H1 (cell line): ENCODE measurements around the gene ASCL2. TPM values are rescaled to one million over a fixed set of nuclear protein-coding genes. Genes with fewer than 3 reads are reported as not detected.

Source experiments
- CTCF ChIA-PET: fragments of 300-600 bp; sonication (Branson Sonifier 250); formaldehyde crosslinking; loops from one replicate; lab custom pipeline; 2021; ENCODE audit not compliant: partially characterized antibody; lab: Charles Lee
- POLR2A ChIA-PET: fragments of 300-600 bp; sonication (Branson Sonifier 250); formaldehyde crosslinking; loops from one replicate; lab custom pipeline; 2021; ENCODE audit warnings: inconsistent platforms; ENCODE audit not compliant: partially characterized antibody; lab: Charles Lee
- DNase-seq, 2 experiments: peaks; one replicate each; pipeline versions ENCODE4 v3.0.0 to v3.0.0-alpha.2; 2010 to 2022; ENCODE audit warnings: low spot score in 2 of 2, low read depth in 1 of 2, mixed read lengths in 1 of 2
- FAIRE-seq: peaks from 2 replicates; lab custom pipeline; 2011; peaks lifted over from hg19 to GRCh38; lab: Jason Lieb, UNC
- H2AFZ ChIP-seq: 2 replicates; pipeline ENCODE4 v1.8.1; 2012; ENCODE audit warnings: low read length, inconsistent platforms
- H2AK5ac ChIP-seq: 2 replicates; pipeline ENCODE4 v1.6.1; 2013; ENCODE audit warnings: low read depth, low read length
- H2BK120ac ChIP-seq: replicated peaks from 2 replicates; pipeline ENCODE3; 2013; ENCODE audit warnings: low read depth, low read length, inconsistent platforms
- H2BK12ac ChIP-seq: 2 replicates; pipeline ENCODE4 v1.6.1; 2013; ENCODE audit warnings: low read depth, low read length
- H2BK15ac ChIP-seq: 2 replicates; pipeline ENCODE4 v1.6.1; 2013; ENCODE audit warnings: low read length
- H2BK20ac ChIP-seq: 2 replicates; pipeline ENCODE4 v1.6.1; 2013; ENCODE audit warnings: low read length
- H2BK5ac ChIP-seq: 2 replicates; pipeline ENCODE4 v1.6.1; 2013; ENCODE audit warnings: low read depth, low read length
- H3K14ac ChIP-seq: 2 replicates; pipeline ENCODE4 v1.6.1; 2013; ENCODE audit warnings: inconsistent platforms; ENCODE audit not compliant: insufficient read length
- H3K18ac ChIP-seq: 2 replicates; pipeline ENCODE4 v1.6.1; 2013; ENCODE audit warnings: low read length; ENCODE audit errors: extremely low read depth
- H3K23ac ChIP-seq: 2 replicates; pipeline ENCODE4 v1.6.1; 2013; ENCODE audit warnings: inconsistent platforms; ENCODE audit not compliant: insufficient read length
- H3K23me2 ChIP-seq: 2 replicates; pipeline ENCODE4 v1.6.1; 2013; ENCODE audit warnings: low read depth, low read length
- H3K27ac ChIP-seq: 2 replicates; pipeline ENCODE4 v1.6.1; 2011; ENCODE audit warnings: low read depth, low read length, inconsistent platforms
- H3K27me3 ChIP-seq, 4 experiments: replicated peaks in 1 of 4; 1 replicate in 1 of 4; 2 replicates in 3 of 4; pipeline versions ENCODE4 v1.6.1 to v1.8.1; 2011 to 2013; ENCODE audit warnings: low read length in 3 of 4, mild to moderate bottlenecking in 3 of 4, inconsistent platforms in 2 of 4, mixed read lengths in 2 of 4, moderate library complexity in 1 of 4; ENCODE audit not compliant: control insufficient read depth in 3 of 4, insufficient read depth in 3 of 4; ENCODE audit errors: extremely low read depth in 1 of 4
- H3K36me3 ChIP-seq, 4 experiments: 2 replicates each; pipeline versions ENCODE4 v1.6.1 to v1.8.1; 2011 to 2013; ENCODE audit warnings: mild to moderate bottlenecking in 4 of 4, low read length in 3 of 4, moderate library complexity in 2 of 4, control low read depth in 1 of 4, inconsistent platforms in 1 of 4; ENCODE audit not compliant: insufficient read depth in 4 of 4, control insufficient read depth in 2 of 4
- H3K4ac ChIP-seq: replicated peaks from 2 replicates; pipeline ENCODE3; 2013; ENCODE audit warnings: low read length, low read depth, mixed read lengths, inconsistent platforms; ENCODE audit not compliant: insufficient read length
- H3K4me1 ChIP-seq, 4 experiments: replicated peaks in 1 of 4; 1 replicate in 1 of 4; 2 replicates in 3 of 4; pipeline versions ENCODE4 v1.6.1 to v1.8.1; 2011 to 2013; ENCODE audit warnings: low read length in 3 of 4, inconsistent platforms in 2 of 4, mixed read lengths in 1 of 4; ENCODE audit not compliant: insufficient read depth in 4 of 4, control insufficient read depth in 3 of 4
- H3K4me2 ChIP-seq, 2 experiments: 2 replicates each; pipeline versions ENCODE4 v1.6.1 to v1.8.1; 2011 to 2013; ENCODE audit warnings: low read depth in 2 of 2, low read length in 2 of 2, control low read depth in 1 of 2, inconsistent platforms in 1 of 2, mild to moderate bottlenecking in 1 of 2; ENCODE audit not compliant: insufficient read depth in 1 of 2
- H3K4me3 ChIP-seq, 4 experiments: fragments of 200-600, 300-600 bp in 1 of 4; sonication (generic), shearing (Covaris generic), sonication (Bioruptor Twin) in 1 of 4; 2 replicates each; pipeline versions ENCODE4 v1.5.1 to v1.8.1; 2011 to 2016; ENCODE audit warnings: low read length in 4 of 4, low read depth in 3 of 4, control low read depth in 2 of 4, inconsistent platforms in 2 of 4, mild to moderate bottlenecking in 2 of 4, mixed read lengths in 1 of 4, moderate library complexity in 1 of 4; ENCODE audit not compliant: insufficient read depth in 2 of 4; ENCODE audit errors: extremely low read depth in 1 of 4
- H3K56ac ChIP-seq: replicated peaks from 2 replicates; pipeline ENCODE3; 2013; ENCODE audit warnings: low read depth, mild to moderate bottlenecking, mixed read lengths, low read length, inconsistent platforms; ENCODE audit not compliant: insufficient read length
- H3K79me1 ChIP-seq: 2 replicates; pipeline ENCODE4 v1.6.1; 2013; ENCODE audit warnings: low read depth, low read length, control low read depth
- H3K79me2 ChIP-seq, 2 experiments: 2 replicates each; pipeline versions ENCODE4 v1.6.1 to v1.8.1; 2012 to 2013; ENCODE audit warnings: low read length in 2 of 2, mild to moderate bottlenecking in 2 of 2, inconsistent platforms in 1 of 2; ENCODE audit not compliant: insufficient read depth in 2 of 2, control insufficient read depth in 1 of 2
- H3K9ac ChIP-seq, 4 experiments: replicated peaks in 1 of 4; 1 replicate in 1 of 4; 2 replicates in 3 of 4; pipeline versions ENCODE4 v1.6.1 to v1.8.1; 2011 to 2013; ENCODE audit warnings: low read depth in 3 of 4, low read length in 3 of 4, control low read depth in 2 of 4, mild to moderate bottlenecking in 2 of 4, moderate library complexity in 2 of 4, inconsistent platforms in 1 of 4; ENCODE audit errors: extremely low read depth in 1 of 4
- H3K9me3 ChIP-seq, 2 experiments: 2 replicates each; pipeline versions ENCODE4 v1.6.1 to v1.8.1; 2012 to 2013; ENCODE audit warnings: mild to moderate bottlenecking in 2 of 2, moderate library complexity in 2 of 2, control low read depth in 1 of 2, inconsistent platforms in 1 of 2, low read depth in 1 of 2, low read length in 1 of 2, mixed read lengths in 1 of 2; ENCODE audit not compliant: insufficient read depth in 2 of 2
- H4K20me1 ChIP-seq, 2 experiments: replicated peaks in 1 of 2; 2 replicates each; pipeline versions ENCODE3 to v1.8.1; 2011 to 2013; ENCODE audit warnings: inconsistent platforms in 2 of 2, low read length in 2 of 2, mild to moderate bottlenecking in 1 of 2; ENCODE audit not compliant: insufficient read depth in 2 of 2, control insufficient read depth in 1 of 2
- H4K5ac ChIP-seq: 2 replicates; pipeline ENCODE4 v1.6.1; 2013; ENCODE audit warnings: low read length, low read depth, mixed read lengths, inconsistent platforms; ENCODE audit not compliant: insufficient read length
- H4K8ac ChIP-seq: 2 replicates; pipeline ENCODE4 v1.8.0; 2013; ENCODE audit warnings: mild to moderate bottlenecking, moderate library complexity, low read length, inconsistent platforms; ENCODE audit not compliant: insufficient read depth; ENCODE audit errors: extremely low read depth
- H4K91ac ChIP-seq: replicated peaks from 2 replicates; pipeline ENCODE3; 2013; ENCODE audit warnings: low read length, mixed read lengths, inconsistent platforms; ENCODE audit not compliant: insufficient read length
- CBX5 ChIP-seq: fragments of 300-800, 300-1000 bp; sonication (generic); IDR thresholded peaks from 2 replicates; pipeline ENCODE4 v1.7.1; 2016; ENCODE audit warnings: antibody characterized with exemption, low read length, low read depth
- EP300 ChIP-seq, 2 experiments: IDR thresholded peaks; 1 replicate in 1 of 2; 2 replicates in 1 of 2; pipeline ENCODE4 v1.6.1; 2011 to 2012; ENCODE audit warnings: low read depth in 2 of 2, low read length in 2 of 2, mild to moderate bottlenecking in 2 of 2, borderline replicate concordance in 1 of 2, inconsistent platforms in 1 of 2, moderate library complexity in 1 of 2
- HDAC6 ChIP-seq: IDR thresholded peaks from one replicate; pipeline ENCODE4 v1.7.1; 2012; ENCODE audit warnings: low read depth, mild to moderate bottlenecking, inconsistent platforms, low read length, moderate library complexity
- JUN ChIP-seq: IDR thresholded peaks from 2 replicates; pipeline ENCODE4 v1.6.1; 2011; ENCODE audit warnings: low read depth, mild to moderate bottlenecking, improper control_type of control experiment, low read length
- RAD21 ChIP-seq, 2 experiments: IDR thresholded peaks in 1 of 2; conservative IDR thresholded peaks in 1 of 2; 2 replicates each; pipeline ENCODE4 v1.6.1; 2011; ENCODE audit warnings: low read depth in 2 of 2, low read length in 2 of 2, improper control_type of control experiment in 1 of 2, inconsistent platforms in 1 of 2, mild to moderate bottlenecking in 1 of 2, moderate library complexity in 1 of 2
- SIN3A ChIP-seq, 2 experiments: IDR thresholded peaks in 1 of 2; conservative IDR thresholded peaks in 1 of 2; 2 replicates each; pipeline ENCODE4 v1.6.1; 2011 to 2012; ENCODE audit warnings: low read length in 2 of 2, improper control_type of control experiment in 1 of 2, low read depth in 1 of 2, mild to moderate bottlenecking in 1 of 2
- YY1 ChIP-seq: IDR thresholded peaks from 2 replicates; pipeline ENCODE4 v1.6.1; 2011; ENCODE audit warnings: low read depth, mild to moderate bottlenecking, low read length
- ZNF274 ChIP-seq: IDR thresholded peaks from 2 replicates; pipeline ENCODE4 v1.7.0; 2012; ENCODE audit warnings: low read length, borderline replicate concordance; ENCODE audit errors: extremely low read depth
- WGBS, 2 experiments: shearing (Covaris generic) in 1 of 2; methylation state at CpG; one replicate each; pipeline versions ENCODE4 v1.1.6 to v1.1.7; 2013 to 2015; ENCODE audit warnings: low lambda C conversion rate in 2 of 2, mixed read lengths in 2 of 2, inconsistent platforms in 1 of 2, low coverage in 1 of 2, missing lambda C conversion rate in 1 of 2; ENCODE audit not compliant: insufficient replicate concordance in 2 of 2, insufficient coverage in 1 of 2, insufficient read length in 1 of 2; ENCODE audit errors: extremely low coverage in 1 of 2, missing lambda C conversion rate in 1 of 2; 5-methylcytosine and 5-hydroxymethylcytosine counted together
- polyA plus RNA-seq, 7 experiments: library from polyadenylated mRNA; depleted of rRNA in 3 of 7; stranded (reverse) in 5 of 7; unstranded in 2 of 7; fragments of >200 nt in 5 of 7; fragments of 200-250 nt in 2 of 7; gene quantifications; 1 replicate in 5 of 7; 2 replicates in 1 of 7; 4 replicates in 1 of 7; pipeline versions ENCODE4 v1.2.1 to v1.2.3, GENCODE V29; 2011 to 2013; ENCODE audit warnings: missing spikeins in 2 of 7, mixed read lengths in 2 of 7
- total RNA-seq: library from RNA; stranded (reverse); fragmentation: NEBNext Ultra II Directional; extraction: Animal tissue kit (Norgen Biotek cat#: 25700); gene quantifications from 2 replicates; pipeline ENCODE4 v1.2.1, GENCODE V29; 2021
- TF ChIP-seq, protein P1 (sequence below): IDR thresholded peaks from 2 replicates; pipeline ENCODE4 v1.6.1; 2012; ENCODE audit warnings: inconsistent platforms

Gene ASCL2
- total and polyA plus RNA-seq, 2 of the 8 experiments (the other 6 are each of a cell fraction or from before 2014, with no cell fraction given): 0.51 to 0.56 TPM

DNA sequence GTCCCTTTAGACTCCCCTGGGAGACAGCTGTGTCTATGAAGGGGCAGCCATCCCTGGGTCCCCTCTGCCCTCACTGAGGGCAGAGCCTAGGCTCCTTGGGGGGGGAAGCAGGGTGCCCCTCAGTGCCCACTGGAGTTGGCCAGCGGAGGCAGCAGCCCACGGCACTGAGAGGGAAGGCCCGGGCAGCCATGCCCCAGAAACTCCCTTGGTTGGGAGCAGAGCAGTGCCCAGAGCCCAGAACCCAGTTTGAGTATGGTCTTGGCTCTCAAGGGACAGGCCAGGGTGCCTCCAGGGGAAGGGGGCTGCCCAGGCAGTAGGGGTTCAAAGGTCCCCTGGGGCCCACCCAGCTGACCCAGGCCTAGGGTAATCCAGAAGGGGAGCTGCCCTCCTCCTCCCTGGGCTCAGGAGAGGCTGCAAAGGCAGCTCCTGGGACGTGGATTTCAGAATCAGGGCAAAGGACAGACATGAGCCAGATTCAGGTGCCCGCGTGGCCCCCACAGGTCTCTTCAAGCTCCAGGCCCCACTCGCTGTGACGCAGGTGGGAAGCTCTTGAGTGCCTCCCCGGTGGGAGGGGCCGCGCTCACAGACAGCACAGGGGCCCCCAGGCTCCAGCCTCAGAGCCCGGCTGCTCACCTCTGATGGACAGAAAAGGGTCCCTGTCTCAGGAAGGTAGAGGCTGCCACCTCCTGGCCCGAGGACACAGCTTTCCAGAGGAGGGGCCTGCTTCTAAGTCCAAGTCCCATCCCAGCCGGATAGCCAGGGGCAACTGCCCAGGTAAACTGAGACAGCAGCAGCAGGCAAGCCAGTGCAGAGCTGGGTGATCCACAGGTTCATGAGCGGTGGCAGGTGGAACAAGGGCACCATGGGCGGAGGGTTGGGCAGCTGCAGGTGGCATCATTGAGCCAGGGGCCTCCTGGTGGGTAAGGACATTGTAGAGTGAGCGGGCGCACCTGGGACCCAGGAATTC, 28.7 kb upstream of the ASCL2 start:
- POLR2A ChIA-PET: interaction anchor here (1.7 kb wide), 1 partner anchor 102 kb away, joined by 5 read pairs; the partner anchor contains the start of gene TSSC4
- DNase-seq: peak; percentile 25 to 68
- WGBS, 2 experiments: 61% methylated on average over 15 of the region's 18 CpGs; no CpG with 5 or more reads in 1 of the 2 experiments
- TF ChIP-seq HDAC6 (no peak), RAD21 (IDR thresholded peaks at IDR 0.05 in 1 of 2, conservative IDR thresholded peaks at IDR 0.05 in 1 of 2; ENCODE audit: low read depth in 2 of 2, low read length in 2 of 2) (peak; percentile 92), YY1 (no peak), EP300 (IDR thresholded peaks at IDR 0.05; ENCODE audit: borderline replicate concordance in 1 of 2, low read depth in 2 of 2, low read length in 2 of 2) (no peak), SIN3A (conservative IDR thresholded peaks at IDR 0.05 in 1 of 2, IDR thresholded peaks at IDR 0.05 in 1 of 2; ENCODE audit: low read depth in 1 of 2, low read length in 2 of 2) (no peak), ZNF274 (no peak), JUN (no peak), CBX5 (no peak)
- TF ChIP-seq, protein P1, sequence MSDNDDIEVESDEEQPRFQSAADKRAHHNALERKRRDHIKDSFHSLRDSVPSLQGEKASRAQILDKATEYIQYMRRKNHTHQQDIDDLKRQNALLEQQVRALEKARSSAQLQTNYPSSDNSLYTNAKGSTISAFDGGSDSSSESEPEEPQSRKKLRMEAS: no peak

More for the DNA sequence above, 28.7 kb upstream of the ASCL2 start:
- Histone ChIP-seq H4K91ac (no peak overlapping the region), H3K56ac (no peak overlapping the region), H2BK120ac (no peak overlapping the region), H3K4me3 (no peak overlapping the region), H3K79me1 (no peaks in the 10 kb centered on the region), H2BK12ac (no peak overlapping the region), H4K5ac (no peak overlapping the region), H3K23ac (no peak overlapping the region), H3K27me3 (peaks cover 0 to 2% (median 0%) of the 10 kb centered on the region in 4 experiments; a peak in 1 of 7 replicates), H3K4me2 (no peak overlapping the region), H2AFZ (no peak overlapping the region), H3K36me3 (no peaks in the 10 kb centered on the region), H3K23me2 (no peaks in the 10 kb centered on the region), H4K20me1 (peaks cover 0 to 2% of the 10 kb centered on the region in 2 experiments), H3K27ac (no peak overlapping the region), H4K8ac (no peak overlapping the region), H2BK5ac (no peak overlapping the region), H3K9ac (no peak overlapping the region), H3K18ac (no peak overlapping the region), H2AK5ac (no peak overlapping the region), H3K4ac (peak overlapping the region; percentile 38), H3K14ac (no peak overlapping the region), H3K79me2 (no peaks in the 10 kb centered on the region), H2BK20ac (no peak overlapping the region), H2BK15ac (no peak overlapping the region), H3K4me1 (no peaks in the 10 kb centered on the region), H3K9me3 (no peaks in the 10 kb centered on the region)
- FAIRE-seq: no peak
- CTCF ChIA-PET: interaction anchor here (0.6 to 14.9 kb wide), 37 partner anchors 10 to 430 kb away, joined by 3 to 333 read pairs (median 5); partner anchors contain the start of gene TH
